ENCODE measurements around the gene TRPC6.

The TRPC6 gene

DNA sequence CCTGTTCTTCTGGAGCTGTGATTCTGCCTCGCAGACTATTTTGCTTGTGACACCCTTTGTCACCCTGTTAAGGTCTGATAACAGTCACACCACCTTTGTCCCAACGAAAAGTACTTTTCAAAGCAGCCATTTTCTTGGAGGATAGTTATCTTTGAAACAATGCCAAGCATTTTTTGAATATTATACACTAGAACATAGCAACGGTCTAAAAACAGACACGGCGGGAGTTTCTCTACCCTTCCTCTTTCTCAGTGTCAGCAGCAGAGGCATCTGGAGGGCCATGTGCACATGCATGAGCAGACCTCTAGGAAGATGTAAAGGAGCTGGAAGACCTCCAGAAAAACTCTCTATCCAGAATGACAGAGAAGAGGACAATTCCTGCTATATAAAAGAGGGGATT, 86.5 kb downstream of the TRPC6 start:
- H3K4me3 ChIP-seq (ENCODE audit: low read depth, low read length, poor library complexity, severe bottlenecking) = no peak overlapping the region
- H3K27ac ChIP-seq (ENCODE audit: low read depth, low read length, poor library complexity, severe bottlenecking) = no peak overlapping the region
- H3K9me2 ChIP-seq (ENCODE audit: low read depth, low read length) = no peaks in the 10 kb centered on the region
- no peaks in the 10 kb centered on the region for H3K36me3 ChIP-seq (ENCODE audit: insufficient read depth, low read length)
- no peak overlapping the region for H3K4me2 ChIP-seq (ENCODE audit: low read length)
- H3K9me3 ChIP-seq (ENCODE audit: low read length) = no peaks in the 10 kb centered on the region
- no peak for TF ChIP-seq EZH2 (IDR thresholded peaks at IDR 0.05; ENCODE audit: borderline replicate concordance, low read length)
- TF ChIP-seq, protein P1, sequence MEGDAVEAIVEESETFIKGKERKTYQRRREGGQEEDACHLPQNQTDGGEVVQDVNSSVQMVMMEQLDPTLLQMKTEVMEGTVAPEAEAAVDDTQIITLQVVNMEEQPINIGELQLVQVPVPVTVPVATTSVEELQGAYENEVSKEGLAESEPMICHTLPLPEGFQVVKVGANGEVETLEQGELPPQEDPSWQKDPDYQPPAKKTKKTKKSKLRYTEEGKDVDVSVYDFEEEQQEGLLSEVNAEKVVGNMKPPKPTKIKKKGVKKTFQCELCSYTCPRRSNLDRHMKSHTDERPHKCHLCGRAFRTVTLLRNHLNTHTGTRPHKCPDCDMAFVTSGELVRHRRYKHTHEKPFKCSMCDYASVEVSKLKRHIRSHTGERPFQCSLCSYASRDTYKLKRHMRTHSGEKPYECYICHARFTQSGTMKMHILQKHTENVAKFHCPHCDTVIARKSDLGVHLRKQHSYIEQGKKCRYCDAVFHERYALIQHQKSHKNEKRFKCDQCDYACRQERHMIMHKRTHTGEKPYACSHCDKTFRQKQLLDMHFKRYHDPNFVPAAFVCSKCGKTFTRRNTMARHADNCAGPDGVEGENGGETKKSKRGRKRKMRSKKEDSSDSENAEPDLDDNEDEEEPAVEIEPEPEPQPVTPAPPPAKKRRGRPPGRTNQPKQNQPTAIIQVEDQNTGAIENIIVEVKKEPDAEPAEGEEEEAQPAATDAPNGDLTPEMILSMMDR (IDR thresholded peaks at IDR 0.05; ENCODE audit: low read length) = no peak
- H3K4me1 ChIP-seq (ENCODE audit: insufficient read depth, low read length, severe bottlenecking) = no peaks in the 10 kb centered on the region
- no peak overlapping the region for H3K9ac ChIP-seq (ENCODE audit: low read length)
- no peaks in the 10 kb centered on the region for H3K79me2 ChIP-seq (ENCODE audit: insufficient read depth, low read length)
- H3K27me3 ChIP-seq (ENCODE audit: insufficient read depth, low read length) = no peaks in the 10 kb centered on the region
- H3F3A ChIP-seq (ENCODE audit: insufficient read depth, low read length) = no peaks in the 10 kb centered on the region
- H2AFZ ChIP-seq (ENCODE audit: low read length) = no peak overlapping the region
- no peaks in the 10 kb centered on the region for H4K20me1 ChIP-seq (ENCODE audit: insufficient read depth, low read length)

DNA sequence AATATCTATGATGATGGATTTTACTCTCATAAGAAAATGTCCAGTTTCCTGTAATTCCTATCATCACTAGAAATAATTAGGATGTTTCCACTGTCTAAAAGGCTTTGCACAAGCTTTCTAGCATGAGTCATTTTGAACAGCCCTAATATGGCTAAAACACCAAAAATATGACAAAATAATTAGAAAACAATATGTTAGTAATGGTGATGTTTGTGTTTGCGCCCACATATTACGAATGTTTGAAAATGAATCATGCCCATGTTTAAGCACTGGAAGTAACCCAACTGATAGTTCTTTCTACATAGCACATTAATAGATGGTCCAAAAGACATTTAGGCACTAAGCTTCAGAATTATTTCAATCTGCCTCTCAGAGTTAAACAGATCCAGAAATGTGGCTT, 96.0 kb downstream of the TRPC6 start:
- TF ChIP-seq EZH2 (IDR thresholded peaks at IDR 0.05; ENCODE audit: borderline replicate concordance, low read length) = no peak
- TF ChIP-seq, protein P1 (IDR thresholded peaks at IDR 0.05; ENCODE audit: low read length) = no peak
- Histone ChIP-seq H3K9me3 (ENCODE audit: low read length) (no peaks in the 10 kb centered on the region), H4K20me1 (ENCODE audit: insufficient read depth, low read length) (no peaks in the 10 kb centered on the region), H3K27me3 (ENCODE audit: insufficient read depth, low read length) (no peaks in the 10 kb centered on the region), H3K4me3 (ENCODE audit: low read depth, low read length, poor library complexity, severe bottlenecking) (no peak overlapping the region), H3K9me2 (ENCODE audit: low read depth, low read length) (no peaks in the 10 kb centered on the region), H3K79me2 (ENCODE audit: insufficient read depth, low read length) (no peaks in the 10 kb centered on the region), H3K9ac (ENCODE audit: low read length) (no peak overlapping the region), H3K27ac (ENCODE audit: low read depth, low read length, poor library complexity, severe bottlenecking) (no peak overlapping the region), H3K4me1 (ENCODE audit: insufficient read depth, low read length, severe bottlenecking) (no peaks in the 10 kb centered on the region), H2AFZ (ENCODE audit: low read length) (no peak overlapping the region), H3K36me3 (ENCODE audit: insufficient read depth, low read length) (no peaks in the 10 kb centered on the region), H3K4me2 (ENCODE audit: low read length) (no peak overlapping the region), H3F3A (ENCODE audit: insufficient read depth, low read length) (no peaks in the 10 kb centered on the region)

DNA sequence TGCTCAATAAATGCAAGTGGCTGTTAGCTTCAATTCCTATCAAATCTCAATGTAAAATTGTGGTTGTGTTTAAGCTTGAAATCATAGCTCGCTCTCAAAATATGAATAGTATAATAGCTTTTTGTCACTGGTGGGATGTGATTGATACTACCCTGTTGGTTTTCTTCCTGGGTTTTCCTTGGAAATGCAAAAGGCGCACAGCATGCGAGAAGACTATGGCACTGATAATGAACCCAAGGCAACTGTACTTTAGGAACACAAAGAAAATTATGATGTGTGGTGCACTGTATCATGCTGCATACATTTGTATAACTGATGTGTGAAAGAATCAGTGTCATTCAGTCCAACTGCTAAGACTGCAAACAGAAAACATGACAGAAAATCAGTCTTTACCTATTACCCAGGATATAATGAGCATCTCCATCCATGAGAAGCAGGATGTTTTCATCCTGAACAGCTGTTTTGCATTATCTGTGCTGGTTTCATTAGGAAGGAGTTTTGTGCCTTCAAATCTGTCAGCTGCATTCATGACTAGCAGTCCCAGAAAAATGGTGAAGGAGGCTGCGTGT, 101.2 kb downstream of the TRPC6 start:
- Histone ChIP-seq H3K27me3 (ENCODE audit: insufficient read depth, low read length) (no peaks in the 10 kb centered on the region), H3K4me3 (ENCODE audit: low read depth, low read length, poor library complexity, severe bottlenecking) (no peak overlapping the region), H3K4me1 (ENCODE audit: insufficient read depth, low read length, severe bottlenecking) (no peaks in the 10 kb centered on the region), H2AFZ (ENCODE audit: low read length) (no peak overlapping the region), H3K9me3 (ENCODE audit: low read length) (no peaks in the 10 kb centered on the region), H3K27ac (ENCODE audit: low read depth, low read length, poor library complexity, severe bottlenecking) (no peak overlapping the region), H3K79me2 (ENCODE audit: insufficient read depth, low read length) (no peaks in the 10 kb centered on the region), H3K9ac (ENCODE audit: low read length) (no peak overlapping the region), H3K36me3 (ENCODE audit: insufficient read depth, low read length) (no peaks in the 10 kb centered on the region), H3F3A (ENCODE audit: insufficient read depth, low read length) (no peaks in the 10 kb centered on the region), H4K20me1 (ENCODE audit: insufficient read depth, low read length) (no peaks in the 10 kb centered on the region), H3K4me2 (ENCODE audit: low read length) (no peak overlapping the region), H3K9me2 (ENCODE audit: low read depth, low read length) (no peaks in the 10 kb centered on the region)
- TF ChIP-seq, protein P1 (IDR thresholded peaks at IDR 0.05; ENCODE audit: low read length) = no peak
- TF ChIP-seq EZH2 (IDR thresholded peaks at IDR 0.05; ENCODE audit: borderline replicate concordance, low read length) = no peak

Measured in OCI-LY1 (cell line).